ENCODE results near the gene HPCAL4. TPM values are rescaled to one million over a fixed set of nuclear protein-coding genes. Genes with fewer than 3 reads are reported as not detected.

Gene HPCAL4
- total RNA-seq, 6 donors from 2014 or later = under 0.01 to 1.1 (median 0.43) TPM

DNA sequence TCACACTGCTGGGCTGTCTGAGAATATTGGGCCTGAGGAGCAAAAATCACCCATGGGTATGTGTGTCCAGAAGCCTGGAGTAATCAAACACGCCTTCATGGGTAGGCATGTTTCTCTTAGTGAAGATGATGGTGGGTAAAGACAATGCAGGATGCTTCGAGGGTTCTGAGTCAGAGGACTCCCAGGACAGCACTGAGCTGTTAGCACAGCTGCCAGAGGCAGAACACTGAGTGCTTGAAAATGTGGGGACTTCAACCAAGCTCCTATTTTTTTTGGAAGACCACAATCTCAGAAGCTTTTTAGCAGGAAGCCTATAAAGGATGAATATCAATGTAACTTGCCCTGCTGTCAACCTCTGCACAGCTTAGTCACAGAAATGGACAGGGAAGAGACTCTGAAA is 11.4 kb downstream of the HPCAL4 start:
- 70 to 81% methylated on average over 2 of the region's 2 CpGs for WGBS, 2 donors
- no peak for ATAC-seq (ENCODE audit: low FRiP score in 2 of 2)
- TF ChIP-seq POLR2AphosphoS5 (IDR thresholded peaks at IDR 0.05) (no peak), POLR2A (IDR thresholded peaks at IDR 0.05) (no peak), EP300 (IDR thresholded peaks at IDR 0.05) (no peak)
- TF ChIP-seq, protein P1, sequence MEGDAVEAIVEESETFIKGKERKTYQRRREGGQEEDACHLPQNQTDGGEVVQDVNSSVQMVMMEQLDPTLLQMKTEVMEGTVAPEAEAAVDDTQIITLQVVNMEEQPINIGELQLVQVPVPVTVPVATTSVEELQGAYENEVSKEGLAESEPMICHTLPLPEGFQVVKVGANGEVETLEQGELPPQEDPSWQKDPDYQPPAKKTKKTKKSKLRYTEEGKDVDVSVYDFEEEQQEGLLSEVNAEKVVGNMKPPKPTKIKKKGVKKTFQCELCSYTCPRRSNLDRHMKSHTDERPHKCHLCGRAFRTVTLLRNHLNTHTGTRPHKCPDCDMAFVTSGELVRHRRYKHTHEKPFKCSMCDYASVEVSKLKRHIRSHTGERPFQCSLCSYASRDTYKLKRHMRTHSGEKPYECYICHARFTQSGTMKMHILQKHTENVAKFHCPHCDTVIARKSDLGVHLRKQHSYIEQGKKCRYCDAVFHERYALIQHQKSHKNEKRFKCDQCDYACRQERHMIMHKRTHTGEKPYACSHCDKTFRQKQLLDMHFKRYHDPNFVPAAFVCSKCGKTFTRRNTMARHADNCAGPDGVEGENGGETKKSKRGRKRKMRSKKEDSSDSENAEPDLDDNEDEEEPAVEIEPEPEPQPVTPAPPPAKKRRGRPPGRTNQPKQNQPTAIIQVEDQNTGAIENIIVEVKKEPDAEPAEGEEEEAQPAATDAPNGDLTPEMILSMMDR (IDR thresholded peaks at IDR 0.05) = no peak

GRCh38 chr1:39678889-39679288 is 12.3 kb downstream of the HPCAL4 start:
- ATAC-seq (ENCODE audit: low FRiP score in 2 of 2) (no peak), DNase-seq (no peak)
- Histone ChIP-seq H3K4me3 (no peak overlapping the region), H3K4me1 (peaks cover 0 to 16% (median 11%) of the 10 kb centered on the region in 4 donors), H3K27me3 (peaks cover 0 to 6% (median 3%) of the 10 kb centered on the region in 4 donors), H3K36me3 (no peaks in the 10 kb centered on the region), H3K27ac (no peak overlapping the region), H3K9me3 (no peaks in the 10 kb centered on the region)
- WGBS, 2 donors = 86 to 93% methylated on average over 2 of the region's 2 CpGs
- TF ChIP-seq, protein P1 (IDR thresholded peaks at IDR 0.05) = no peak
- TF ChIP-seq EP300 (IDR thresholded peaks at IDR 0.05) (no peak), POLR2A (IDR thresholded peaks at IDR 0.05) (no peak), POLR2AphosphoS5 (IDR thresholded peaks at IDR 0.05) (no peak)

More for the DNA sequence above, 11.4 kb downstream of the HPCAL4 start:
- Histone ChIP-seq H3K4me3 (no peak overlapping the region), H3K36me3 (no peaks in the 10 kb centered on the region), H3K27me3 (peaks cover 0 to 12% (median 5%) of the 10 kb centered on the region in 4 donors), H3K4me1 (peaks cover 0 to 18% (median 11%) of the 10 kb centered on the region in 4 donors), H3K27ac (no peak overlapping the region), H3K9me3 (no peaks in the 10 kb centered on the region)
- no peak for DNase-seq

DNA sequence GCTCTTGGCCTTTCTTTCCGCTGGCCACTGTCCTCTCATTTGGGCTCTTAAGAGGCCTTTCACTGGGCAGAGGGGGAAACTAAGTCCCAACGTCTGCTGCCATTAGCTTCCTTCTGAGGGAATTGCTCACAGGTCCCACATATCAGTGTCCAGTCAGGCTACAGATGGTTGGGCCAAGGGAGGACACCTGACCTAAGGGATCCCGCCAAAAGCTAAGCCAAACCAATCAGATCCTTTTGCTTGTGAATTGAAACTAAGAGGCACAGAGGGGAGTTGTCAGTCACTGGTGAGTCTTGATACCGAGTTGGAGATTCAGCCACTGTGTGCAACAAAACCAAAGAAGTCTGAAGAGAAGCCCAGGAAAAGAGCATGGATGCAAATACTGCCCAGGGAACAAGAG is 13.6 kb downstream of the HPCAL4 start:
- no peak for DNase-seq
- ATAC-seq (ENCODE audit: low FRiP score in 2 of 2) = no peak
- Histone ChIP-seq H3K9me3 (no peaks in the 10 kb centered on the region), H3K27ac (peak overlapping the region in 1 of 4 donors; percentile 1), H3K4me1 (peaks cover 0 to 15% (median 8%) of the 10 kb centered on the region in 4 donors), H3K27me3 (no peaks in the 10 kb centered on the region), H3K4me3 (no peak overlapping the region), H3K36me3 (no peaks in the 10 kb centered on the region)
- WGBS, 2 donors = 89 to 90% methylated on average over 4 of the region's 4 CpGs
- TF ChIP-seq POLR2A (IDR thresholded peaks at IDR 0.05) (no peak), POLR2AphosphoS5 (IDR thresholded peaks at IDR 0.05) (no peak), EP300 (IDR thresholded peaks at IDR 0.05) (no peak)
- TF ChIP-seq, protein P1 (IDR thresholded peaks at IDR 0.05) = no peak

GRCh38 chr1:39676948-39677548 is 14.2 kb downstream of the HPCAL4 start:
- peaks cover 0 to 4% (median 0%) of the 10 kb centered on the region in 4 donors for H3K27me3 ChIP-seq
- ATAC-seq (ENCODE audit: low FRiP score in 2 of 2) = peak in 1 of 2 donors; percentile 57

More at GRCh38 chr1:39676948-39677548, 14.2 kb downstream of the HPCAL4 start:
- no peaks in the 10 kb centered on the region for H3K9me3 ChIP-seq
- H3K36me3 ChIP-seq = no peaks in the 10 kb centered on the region
- peak overlapping the region in 1 of 4 donors; percentile 1 for H3K27ac ChIP-seq
- TF ChIP-seq EP300 (IDR thresholded peaks at IDR 0.05) (peak in 1 of 4 donors; percentile 19), POLR2A (IDR thresholded peaks at IDR 0.05) (no peak), POLR2AphosphoS5 (IDR thresholded peaks at IDR 0.05) (peak in 1 of 2 donors; percentile 20)
- TF ChIP-seq, protein P1 (IDR thresholded peaks at IDR 0.05) = no peak
- WGBS, 2 donors = 40 to 67% methylated on average over 2 to 6 of the region's 6 CpGs
- peak in 1 of 2 donors; percentile 86 for DNase-seq
- no peak overlapping the region for H3K4me3 ChIP-seq
- H3K4me1 ChIP-seq = peaks cover 6 to 21% (median 13%) of the 10 kb centered on the region in 4 donors
